SIG-M5 treated with dmso at 0.1 percent for 504 hours (cell line): Measurements from ENCODE around the gene ADRB2.
A peak's percentile ranks its signal among the peaks of the same experiment; 100 is the strongest.

ENCODE experiments used
- DNase-seq: peaks from one replicate; lab custom pipeline; 2025; ENCODE audit not compliant: unreplicated experiment; lab: John Stamatoyannopoulos, UW

The ADRB2 gene

DNA sequence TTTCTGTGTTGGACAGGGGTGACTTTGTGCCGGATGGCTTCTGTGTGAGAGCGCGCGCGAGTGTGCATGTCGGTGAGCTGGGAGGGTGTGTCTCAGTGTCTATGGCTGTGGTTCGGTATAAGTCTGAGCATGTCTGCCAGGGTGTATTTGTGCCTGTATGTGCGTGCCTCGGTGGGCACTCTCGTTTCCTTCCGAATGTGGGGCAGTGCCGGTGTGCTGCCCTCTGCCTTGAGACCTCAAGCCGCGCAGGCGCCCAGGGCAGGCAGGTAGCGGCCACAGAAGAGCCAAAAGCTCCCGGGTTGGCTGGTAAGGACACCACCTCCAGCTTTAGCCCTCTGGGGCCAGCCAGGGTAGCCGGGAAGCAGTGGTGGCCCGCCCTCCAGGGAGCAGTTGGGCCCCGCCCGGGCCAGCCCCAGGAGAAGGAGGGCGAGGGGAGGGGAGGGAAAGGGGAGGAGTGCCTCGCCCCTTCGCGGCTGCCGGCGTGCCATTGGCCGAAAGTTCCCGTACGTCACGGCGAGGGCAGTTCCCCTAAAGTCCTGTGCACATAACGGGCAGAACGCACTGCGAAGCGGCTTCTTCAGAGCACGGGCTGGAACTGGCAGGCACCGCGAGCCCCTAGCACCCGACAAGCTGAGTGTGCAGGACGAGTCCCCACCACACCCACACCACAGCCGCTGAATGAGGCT, at the start of gene ADRB2:
Gene ADRB2, plus strand, starts transcription at position 559 of the 686 bp plus-strand sequence. CDS start 221 bp downstream, outside the sequence.
- DNase-seq = peak; percentile 96

DNA sequence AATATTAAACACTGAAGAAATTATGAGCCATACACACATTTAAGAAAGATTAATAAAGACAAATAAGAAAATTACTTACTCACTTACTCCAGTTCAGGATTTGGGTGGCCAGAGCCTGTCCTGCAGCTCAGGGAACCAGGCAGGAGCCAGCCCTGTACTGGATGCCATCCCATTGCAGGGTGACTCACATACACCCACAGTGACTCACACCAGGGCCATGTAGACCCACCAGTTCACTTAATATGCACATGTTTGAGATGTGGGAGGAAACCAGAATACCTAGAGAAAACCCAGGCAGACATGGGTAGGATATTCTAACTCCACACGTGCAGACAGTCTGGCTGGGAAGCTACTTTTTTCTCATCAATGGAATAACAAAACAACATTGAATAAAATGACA, 49.6 kb upstream of the ADRB2 start:
- peak; percentile 48 for DNase-seq

GRCh38 chr5:148778882-148779281, 47.5 kb upstream of the ADRB2 start:
- peak; percentile 8 for DNase-seq

DNA sequence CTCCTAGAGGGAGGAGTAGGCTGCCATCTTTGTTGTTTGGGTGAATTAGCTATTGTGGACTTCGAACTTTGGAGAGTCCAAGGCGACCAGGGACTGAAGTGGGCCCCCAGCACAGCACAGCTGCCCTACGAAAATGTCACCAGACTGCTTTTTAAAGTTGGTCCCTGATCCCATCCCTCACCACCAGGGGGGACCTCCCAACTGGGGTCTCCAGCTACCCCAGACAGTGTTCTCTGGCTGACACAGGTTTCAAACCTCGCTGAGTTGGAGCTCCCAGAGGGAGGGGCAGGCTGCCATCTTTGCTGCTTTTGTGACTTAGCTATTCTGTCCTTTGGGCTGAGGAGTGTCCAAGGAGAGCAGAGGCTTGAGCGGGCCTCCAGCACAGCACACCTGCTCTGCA, 45.7 kb upstream of the ADRB2 start:
- DNase-seq = no peak

DNA sequence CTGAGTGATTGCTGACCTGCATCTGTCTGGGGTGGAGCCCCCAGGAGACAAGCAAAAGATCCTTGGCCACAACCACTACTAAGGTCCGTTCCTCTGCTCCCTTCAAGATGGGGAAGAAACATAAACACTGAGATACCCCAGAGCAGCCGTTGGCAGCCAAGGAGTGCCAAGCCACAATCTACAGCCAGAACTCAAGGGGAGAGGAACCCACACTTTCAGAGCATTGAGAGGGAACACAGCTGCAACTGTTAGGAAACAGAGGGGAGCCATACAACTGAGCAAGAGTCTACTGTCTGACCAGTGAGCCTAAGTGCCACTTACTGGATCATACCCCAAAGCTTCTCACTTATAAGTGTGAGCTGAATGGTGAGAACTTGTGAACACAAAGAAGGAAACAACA, 44.6 kb upstream of the ADRB2 start:
- DNase-seq = no peak

DNA sequence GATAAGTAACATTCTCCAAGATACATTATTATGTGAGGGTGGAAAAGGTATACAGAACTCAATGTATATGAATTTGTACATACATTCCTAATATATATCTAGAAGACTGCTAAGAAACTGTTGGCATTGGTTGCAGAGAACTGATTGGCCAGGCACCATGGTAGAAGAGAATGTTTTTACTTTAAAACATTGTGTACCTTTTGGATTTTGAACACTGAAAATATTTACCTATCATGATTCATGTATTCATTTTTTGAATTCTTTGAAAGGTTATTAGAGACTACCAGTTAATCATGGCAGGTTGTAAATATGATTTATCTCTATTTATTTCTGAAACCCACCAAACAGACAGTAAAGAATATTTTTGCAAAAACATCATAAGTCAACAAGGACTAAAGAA, 41.2 kb upstream of the ADRB2 start:
- DNase-seq = no peak

GRCh38 chr5:148786456-148786855, 40.0 kb upstream of the ADRB2 start:
- DNase-seq = no peak

GRCh38 chr5:148788636-148789035, 37.8 kb upstream of the ADRB2 start:
- DNase-seq = no peak

GRCh38 chr5:148790545-148791333, 35.7 kb upstream of the ADRB2 start:
- DNase-seq = no peak

DNA sequence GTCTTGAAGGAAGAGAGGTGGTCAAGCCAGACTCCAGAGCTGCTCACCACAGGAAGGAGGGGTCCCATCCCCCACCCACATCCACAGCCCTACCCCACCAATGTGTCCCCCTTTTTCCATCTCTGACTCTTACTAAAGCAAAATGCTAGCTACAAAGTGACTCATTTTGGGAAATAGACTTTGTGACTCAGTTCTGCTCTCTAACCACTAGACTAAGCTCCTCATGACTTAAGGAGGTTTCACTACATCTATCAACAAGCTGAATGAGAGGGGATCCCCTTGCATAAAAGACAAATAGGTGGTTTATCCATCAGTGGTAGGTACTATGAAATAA, 35.1 kb upstream of the ADRB2 start:
- DNase-seq = peak; percentile 60

DNA sequence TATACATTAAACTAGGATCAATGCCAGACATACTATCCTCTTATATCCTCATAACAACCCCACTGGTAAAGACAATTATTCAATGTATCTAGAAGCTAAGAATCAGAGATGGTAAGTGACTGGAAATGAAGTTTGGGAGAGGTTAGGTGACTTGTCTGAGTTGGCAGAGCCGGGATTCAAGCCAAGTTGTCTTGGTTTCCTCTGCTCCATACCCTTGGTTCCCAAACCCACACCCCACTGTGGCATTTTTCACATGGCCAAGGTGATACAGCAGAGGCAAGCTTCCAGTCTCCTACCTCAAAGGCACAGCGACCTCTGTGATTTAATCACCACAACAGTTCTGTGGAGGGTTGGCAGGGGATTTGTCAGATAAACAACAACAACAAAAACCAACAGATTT, 34.7 kb upstream of the ADRB2 start:
- no peak for DNase-seq

- DNase-seq = no peak
Observed at GRCh38 chr5:148792744-148793143, 33.7 kb upstream of the ADRB2 start.

- no peak for DNase-seq
Observed at GRCh38 chr5:148793261-148793660, 33.1 kb upstream of the ADRB2 start.

DNA sequence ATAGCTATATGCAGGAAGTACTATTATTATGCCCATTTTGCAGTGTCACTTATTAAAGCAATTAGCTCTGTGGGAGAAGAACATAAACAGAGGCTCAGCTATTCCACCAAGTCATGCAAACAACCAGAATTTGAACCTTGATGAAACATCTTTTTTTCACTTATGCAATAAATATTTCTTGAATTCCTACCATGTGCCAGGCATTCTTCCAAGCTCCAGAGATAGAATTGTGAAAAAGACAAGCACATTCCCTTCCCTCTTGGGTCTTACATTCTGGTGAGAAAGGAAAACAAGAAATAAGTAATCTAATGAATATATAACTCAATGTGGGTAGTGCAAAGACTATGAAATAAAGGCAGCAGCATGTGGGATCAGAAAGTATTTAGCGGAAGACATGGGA, 32.1 kb upstream of the ADRB2 start:
- no peak for DNase-seq

GRCh38 chr5:148794729-148795561, 31.5 kb upstream of the ADRB2 start:
- DNase-seq = peak; percentile 87

DNA sequence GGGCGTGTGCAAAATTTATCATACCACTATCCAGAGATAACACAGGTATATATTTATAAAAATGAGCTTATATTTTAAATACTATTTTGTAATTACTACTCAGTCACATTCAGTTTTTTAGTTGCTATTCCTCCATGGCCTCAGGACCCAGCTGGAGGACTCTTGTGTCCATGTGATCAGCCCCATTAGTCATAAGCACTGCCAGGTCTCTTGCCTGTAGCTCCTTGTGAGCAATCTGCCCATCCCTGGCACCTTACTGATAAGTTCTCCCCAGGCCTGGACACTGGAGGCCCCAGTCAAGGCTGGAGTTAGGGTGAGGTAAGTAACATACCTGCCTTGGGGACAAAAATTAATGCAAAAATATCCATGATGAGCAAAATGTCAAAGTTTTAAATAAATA, 29.5 kb upstream of the ADRB2 start:
- DNase-seq = no peak

DNA sequence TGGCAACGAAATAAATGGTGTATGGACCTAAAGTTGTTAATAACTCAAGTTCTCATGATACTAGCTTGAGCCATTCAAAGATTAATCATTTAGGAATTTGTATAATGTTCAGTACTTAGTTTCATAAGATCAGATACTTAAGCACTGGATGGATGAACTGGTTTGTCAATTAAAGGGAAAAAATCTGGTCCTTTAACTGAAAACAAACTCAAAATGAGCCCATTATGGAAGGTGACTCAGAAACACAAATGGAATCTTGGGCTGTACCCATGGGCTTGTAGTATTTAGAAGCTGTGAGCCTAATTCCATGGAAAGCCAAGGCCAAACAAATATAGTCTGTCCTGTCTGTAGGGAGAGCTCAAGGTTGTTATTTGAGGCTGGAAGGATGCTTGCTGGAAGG, 27.6 kb upstream of the ADRB2 start:
- DNase-seq = no peak

DNA sequence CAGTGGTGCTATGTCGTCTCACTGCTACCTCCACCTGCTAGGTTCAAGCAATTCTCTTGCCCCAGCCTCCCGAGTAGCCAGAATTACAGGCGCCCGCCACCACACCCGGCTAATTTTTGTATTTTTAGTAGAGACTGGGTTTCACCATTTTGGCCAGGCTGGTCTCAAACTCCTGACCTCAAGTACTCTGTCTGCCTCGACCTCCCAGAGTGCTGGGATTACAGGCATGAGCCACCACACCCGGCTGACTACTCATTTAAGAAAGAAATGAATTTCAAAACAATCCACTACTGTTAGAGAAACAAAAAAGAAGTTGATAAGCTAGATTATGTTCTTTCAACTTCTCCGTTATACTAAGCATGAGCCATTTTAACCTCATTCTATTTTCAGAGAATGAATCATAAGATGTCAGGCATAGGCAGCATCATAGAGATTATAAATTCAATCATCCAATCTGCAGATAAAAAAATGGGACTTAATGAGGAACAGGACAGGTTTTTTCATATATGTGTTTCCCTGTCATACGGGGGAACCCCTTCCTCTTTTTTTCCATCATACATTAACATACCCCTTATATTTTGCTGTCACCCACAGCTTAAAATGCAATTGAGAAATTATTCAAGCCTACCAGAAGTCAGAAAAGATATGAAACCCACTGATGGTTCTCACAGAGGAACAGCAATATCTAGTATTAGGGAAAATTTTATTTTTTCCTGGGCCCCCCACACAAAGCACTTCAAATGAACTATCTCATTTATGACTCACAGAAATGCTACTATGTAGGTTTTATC, 26.5 kb upstream of the ADRB2 start:
- peak; percentile 26 for DNase-seq

- DNase-seq = peak; percentile 33
Observed at GRCh38 chr5:148801682-148802276, 24.6 kb upstream of the ADRB2 start.

DNA sequence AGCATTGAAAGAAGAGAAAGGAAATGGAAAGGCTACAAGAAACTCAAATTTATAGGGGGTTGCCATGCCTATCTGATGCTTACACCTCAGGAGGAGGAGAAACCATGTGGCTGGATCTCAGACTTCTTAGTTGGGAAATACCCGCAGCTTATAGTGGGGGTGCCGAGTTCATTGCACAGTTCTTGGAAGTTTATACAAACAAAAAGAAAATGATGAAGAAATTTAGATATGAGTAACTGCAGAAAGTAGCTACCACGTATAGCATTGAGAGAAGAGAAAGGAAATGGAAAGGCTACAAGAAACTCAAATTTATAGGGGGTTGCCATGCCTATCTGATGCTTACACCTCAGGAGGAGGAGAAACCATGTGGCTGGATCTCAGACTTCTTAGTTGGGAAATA, 23.0 kb upstream of the ADRB2 start:
- peak; percentile 37 for DNase-seq

DNA sequence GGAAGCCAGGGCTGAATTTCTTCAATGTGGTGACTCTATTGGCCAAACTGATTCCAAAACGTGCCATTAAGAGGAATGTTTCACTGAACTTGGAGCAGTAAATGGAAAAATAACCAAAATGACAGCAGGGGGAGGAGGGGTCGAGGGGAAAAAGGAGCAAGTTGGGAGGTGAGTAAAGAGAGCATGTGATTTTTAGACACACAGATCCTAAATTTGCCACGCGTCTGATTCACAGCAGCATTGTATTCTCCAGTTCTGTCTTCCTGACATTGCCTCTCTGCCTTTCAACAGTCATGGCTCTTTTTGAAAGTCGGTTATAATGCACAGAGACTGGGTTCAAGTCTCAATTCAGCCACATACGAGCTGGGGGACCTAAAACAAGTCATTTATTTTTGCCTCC, 22.0 kb upstream of the ADRB2 start:
- DNase-seq = no peak
